ENCODE results near the gene KAZN.

- TF ChIP-seq CTCF (IDR thresholded peaks at IDR 0.05; ENCODE audit: low read depth, low read length, poor library complexity, severe bottlenecking): no peak
- TF ChIP-seq EZH2phosphoT487 (IDR thresholded peaks at IDR 0.05; ENCODE audit: borderline replicate concordance, low read length): no peak
Measured at GRCh38 chr1:14552246-14552965, 46.1 kb upstream of the KAZN start.
